ENCODE data around the gene KSR1. TPM values are rescaled to one million over a fixed set of nuclear protein-coding genes. Genes with fewer than 3 reads are reported as not detected.

KSR1 gene
- total RNA-seq, 1 donor from 2014 or later: 90.2 TPM

- H3K27me3 ChIP-seq (ENCODE audit: insufficient read depth, low read length): no peaks in the 10 kb centered on the region
- DNase-seq (ENCODE audit: low read depth) (no peak), FAIRE-seq (no peak)
- no peak overlapping the region for H3K4me2 ChIP-seq (ENCODE audit: low read length)
- H3K4me3 Mint-ChIP-seq (ENCODE audit: unreplicated experiment): no peak overlapping the region
- H3K4me3 ChIP-seq (ENCODE audit: insufficient read depth, low read depth, low read length): no peak overlapping the region
- H3K9ac ChIP-seq (ENCODE audit: low read length): no peak overlapping the region
- H3K36me3 ChIP-seq (ENCODE audit: insufficient read depth, low read length): no peaks in the 10 kb centered on the region
- no peaks in the 10 kb centered on the region for H3K27me3 Mint-ChIP-seq (ENCODE audit: low read depth, unreplicated experiment)
- H3K4me1 Mint-ChIP-seq (ENCODE audit: low read depth, unreplicated experiment): peaks cover 35% of the 10 kb centered on the region
- H3K27ac Mint-ChIP-seq (ENCODE audit: unreplicated experiment): no peak overlapping the region
- no peak overlapping the region for H2AFZ ChIP-seq (ENCODE audit: low read depth, low read length)
- peaks cover 9% of the 10 kb centered on the region for H3K36me3 Mint-ChIP-seq (ENCODE audit: low read depth, unreplicated experiment)
- peaks cover 11% of the 10 kb centered on the region for H3K4me1 ChIP-seq (ENCODE audit: insufficient read depth, low read length)
- H3K9me3 Mint-ChIP-seq (ENCODE audit: unreplicated experiment): no peaks in the 10 kb centered on the region
- peaks cover 99% of the 10 kb centered on the region for H4K20me1 ChIP-seq (ENCODE audit: insufficient read depth, low read length)
- no peak for TF ChIP-seq EZH2 (IDR thresholded peaks at IDR 0.05; ENCODE audit: insufficient read depth, low read length)
- TF ChIP-seq CTCF (IDR thresholded peaks at IDR 0.05; ENCODE audit: insufficient read depth, low read depth, low read length): no peak
- peaks cover 97% of the 10 kb centered on the region for H3K79me2 ChIP-seq (ENCODE audit: insufficient read depth, low read length)
- no peak overlapping the region for H3K27ac ChIP-seq (ENCODE audit: low read depth, low read length)
- no peaks in the 10 kb centered on the region for H3K9me3 ChIP-seq (ENCODE audit: insufficient read depth, low read depth, low read length)
Observed at GRCh38 chr17:27477971-27478684, 21.9 kb downstream of the KSR1 start.

GRCh38 chr17:27478901-27479538 lies 22.8 kb downstream of the KSR1 start:
- no peak overlapping the region for H3K4me2 ChIP-seq (ENCODE audit: low read length)
- H3K36me3 Mint-ChIP-seq (ENCODE audit: low read depth, unreplicated experiment): peaks cover 13% of the 10 kb centered on the region
- peaks cover 94% of the 10 kb centered on the region for H3K79me2 ChIP-seq (ENCODE audit: insufficient read depth, low read length)
- no peaks in the 10 kb centered on the region for H3K36me3 ChIP-seq (ENCODE audit: insufficient read depth, low read length)
- TF ChIP-seq EZH2 (IDR thresholded peaks at IDR 0.05; ENCODE audit: insufficient read depth, low read length): no peak
- TF ChIP-seq CTCF (IDR thresholded peaks at IDR 0.05; ENCODE audit: insufficient read depth, low read depth, low read length): no peak
- FAIRE-seq: no peak
- no peaks in the 10 kb centered on the region for H3K9me3 Mint-ChIP-seq (ENCODE audit: unreplicated experiment)
- H3K4me1 ChIP-seq (ENCODE audit: insufficient read depth, low read length): peaks cover 2% of the 10 kb centered on the region
- no peak overlapping the region for H3K4me3 Mint-ChIP-seq (ENCODE audit: unreplicated experiment)
- H4K20me1 ChIP-seq (ENCODE audit: insufficient read depth, low read length): peaks cover 98% of the 10 kb centered on the region
- H3K4me1 Mint-ChIP-seq (ENCODE audit: low read depth, unreplicated experiment): peaks cover 30% of the 10 kb centered on the region
- H3K4me3 ChIP-seq (ENCODE audit: insufficient read depth, low read depth, low read length): no peak overlapping the region
- DNase-seq (ENCODE audit: low read depth): no peak
- H3K9me3 ChIP-seq (ENCODE audit: insufficient read depth, low read depth, low read length): no peaks in the 10 kb centered on the region
- H3K27ac Mint-ChIP-seq (ENCODE audit: unreplicated experiment): no peak overlapping the region
- H3K27me3 ChIP-seq (ENCODE audit: insufficient read depth, low read length): no peaks in the 10 kb centered on the region
- no peak overlapping the region for H3K27ac ChIP-seq (ENCODE audit: low read depth, low read length)
- H2AFZ ChIP-seq (ENCODE audit: low read depth, low read length): no peak overlapping the region
- H3K9ac ChIP-seq (ENCODE audit: low read length): no peak overlapping the region
- no peaks in the 10 kb centered on the region for H3K27me3 Mint-ChIP-seq (ENCODE audit: low read depth, unreplicated experiment)

GRCh38 chr17:27479838-27480237 lies 23.6 kb downstream of the KSR1 start:
- Mint-ChIP-seq H3K36me3 (ENCODE audit: low read depth, unreplicated experiment) (peaks cover 13% of the 10 kb centered on the region), H3K27me3 (ENCODE audit: low read depth, unreplicated experiment) (no peaks in the 10 kb centered on the region), H3K27ac (ENCODE audit: unreplicated experiment) (peak overlapping the region; percentile 1), H3K4me1 (ENCODE audit: low read depth, unreplicated experiment) (peaks cover 30% of the 10 kb centered on the region), H3K4me3 (ENCODE audit: unreplicated experiment) (no peak overlapping the region), H3K9me3 (ENCODE audit: unreplicated experiment) (peaks cover 2% of the 10 kb centered on the region)
- Histone ChIP-seq H3K9ac (ENCODE audit: low read length) (no peak overlapping the region), H3K79me2 (ENCODE audit: insufficient read depth, low read length) (peaks cover 89% of the 10 kb centered on the region), H3K4me2 (ENCODE audit: low read length) (no peak overlapping the region), H3K4me3 (ENCODE audit: insufficient read depth, low read depth, low read length) (no peak overlapping the region), H3K36me3 (ENCODE audit: insufficient read depth, low read length) (no peaks in the 10 kb centered on the region), H3K27me3 (ENCODE audit: insufficient read depth, low read length) (no peaks in the 10 kb centered on the region), H3K4me1 (ENCODE audit: insufficient read depth, low read length) (no peaks in the 10 kb centered on the region), H3K27ac (ENCODE audit: low read depth, low read length) (no peak overlapping the region), H4K20me1 (ENCODE audit: insufficient read depth, low read length) (peaks cover 98% of the 10 kb centered on the region), H2AFZ (ENCODE audit: low read depth, low read length) (no peak overlapping the region), H3K9me3 (ENCODE audit: insufficient read depth, low read depth, low read length) (no peaks in the 10 kb centered on the region)
- DNase-seq (ENCODE audit: low read depth) (no peak), FAIRE-seq (no peak)
- TF ChIP-seq EZH2 (IDR thresholded peaks at IDR 0.05; ENCODE audit: insufficient read depth, low read length) (no peak), CTCF (IDR thresholded peaks at IDR 0.05; ENCODE audit: insufficient read depth, low read depth, low read length) (no peak)
